ENCODE results near the gene ARFGAP2.

Gene ARFGAP2

DNA sequence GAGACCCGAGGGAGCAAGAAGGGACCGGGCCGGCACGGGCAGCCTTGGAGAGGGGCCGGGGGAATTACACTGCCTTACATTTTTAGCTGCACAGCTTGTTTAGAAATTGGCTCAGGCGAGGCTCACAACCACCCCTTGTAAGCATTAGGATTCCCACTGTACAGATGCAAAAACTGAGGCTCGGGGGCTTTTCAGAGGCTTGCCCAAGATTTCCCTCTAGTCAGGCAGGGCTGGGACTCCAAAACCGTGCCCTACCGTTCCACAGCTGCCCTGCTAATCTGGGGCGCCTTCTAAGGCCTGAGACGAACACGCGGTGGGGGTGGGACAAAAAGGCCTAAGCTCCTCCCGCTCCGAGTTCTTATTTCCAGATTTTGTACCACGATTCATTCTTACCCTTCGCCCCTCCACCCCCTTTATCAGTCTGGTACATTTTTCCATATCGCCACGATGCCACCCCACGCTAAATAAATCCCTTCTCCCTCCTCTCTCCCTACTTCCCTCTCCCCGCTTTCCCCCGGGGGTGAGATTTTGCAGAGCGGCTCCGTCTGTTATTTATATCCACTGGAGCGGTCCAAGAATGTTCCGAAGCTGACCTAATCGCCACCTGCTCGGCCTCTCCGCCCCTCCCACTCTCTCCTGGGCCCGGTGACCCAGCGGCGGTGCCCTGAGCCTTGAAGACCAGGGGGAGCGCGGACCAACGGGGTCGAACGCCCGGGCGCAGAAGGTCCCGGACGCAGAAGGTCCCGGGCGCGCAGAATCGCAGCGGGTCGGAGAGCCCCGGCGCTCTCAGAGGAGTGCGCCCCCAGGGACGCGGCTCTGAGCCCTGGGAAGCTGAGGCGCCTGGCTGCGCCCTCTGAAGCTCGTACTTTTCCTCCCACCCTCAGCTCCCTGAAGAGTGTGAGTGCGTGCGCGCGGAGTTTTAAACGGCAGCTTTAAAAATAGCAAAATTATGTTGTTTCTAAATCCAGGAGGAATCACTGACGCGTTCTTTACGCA is 10.3 kb upstream of the ARFGAP2 start:
- peak; percentile 20 to 66 for DNase-seq

DNA sequence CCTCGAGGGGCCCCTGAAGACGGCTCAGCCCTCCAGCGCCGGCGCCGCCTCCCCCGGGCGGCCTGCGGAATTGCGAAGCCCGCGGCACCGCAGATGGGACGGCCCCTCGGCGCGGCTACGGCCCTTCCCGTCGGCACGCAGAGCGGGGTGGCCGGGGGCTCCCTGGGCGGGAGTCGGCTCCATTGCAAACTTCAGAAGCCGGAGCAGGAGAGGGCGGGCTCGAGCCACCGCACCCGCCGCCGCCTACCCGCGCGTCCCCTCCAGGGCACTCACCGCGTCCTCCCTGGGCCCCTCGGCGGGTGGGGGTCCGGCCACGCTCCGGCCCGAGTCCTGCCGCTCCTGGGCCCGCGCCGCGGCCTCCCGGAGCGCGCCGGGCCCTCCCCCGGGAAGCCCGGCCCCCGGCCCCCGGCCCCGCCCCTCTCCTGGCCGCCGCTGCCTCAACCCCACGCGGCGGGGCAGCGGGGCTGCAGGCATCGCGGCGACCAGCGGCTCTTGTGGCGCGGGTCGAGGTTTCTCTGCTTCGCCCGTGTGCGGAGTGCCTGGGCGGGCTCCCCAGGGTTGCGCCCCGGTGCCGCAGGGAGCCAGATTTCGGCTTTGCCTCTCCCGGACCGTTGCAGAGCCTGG is 9.5 kb upstream of the ARFGAP2 start, which contains the start of gene PACSIN3:
TSS of gene PACSIN3 (minus strand) at position 359 of the 624 bp plus-strand sequence. CDS start 3,707 bp downstream, outside the sequence.
- DNase-seq = peak in 1 of 2 experiments; percentile 38

DNA sequence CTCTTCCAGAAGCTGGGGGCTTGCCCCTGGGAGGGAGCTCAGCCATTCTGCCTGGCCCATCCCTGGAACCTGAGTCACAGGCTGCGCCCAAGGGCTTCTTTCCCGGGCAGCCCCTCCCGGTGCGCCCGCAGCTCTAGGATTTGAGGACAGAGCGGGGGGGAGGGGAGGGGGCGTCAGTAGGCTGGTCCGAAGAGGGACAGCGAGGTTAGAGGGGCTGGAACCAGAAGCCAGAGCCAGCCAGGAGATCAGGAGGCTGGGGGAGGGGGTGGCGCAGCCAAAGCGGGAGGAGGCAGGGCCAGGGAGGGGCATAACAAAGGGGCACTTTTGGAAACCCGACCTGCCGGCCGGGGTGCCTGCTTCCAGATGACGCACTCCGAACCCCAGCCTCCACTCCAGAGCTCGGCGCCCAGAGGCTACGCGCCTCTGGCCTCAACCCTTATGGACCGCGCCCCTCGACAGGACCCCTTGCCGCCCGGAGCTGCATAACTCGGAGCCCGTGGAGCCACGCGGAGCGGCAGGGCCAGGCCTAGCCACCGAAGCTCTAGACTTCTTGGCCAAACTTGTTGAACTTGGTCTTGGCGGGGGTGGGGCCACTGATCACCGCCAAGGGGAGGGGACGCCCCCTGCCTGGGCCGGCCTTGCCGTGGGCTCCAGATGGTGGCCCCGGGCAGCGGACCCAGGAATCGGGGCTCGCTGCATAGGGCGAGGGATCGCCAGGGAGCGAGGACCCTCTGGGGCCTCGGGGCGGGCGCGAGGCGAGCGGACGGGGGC is 8.8 kb upstream of the ARFGAP2 start:
- DNase-seq = peak in 1 of 2 experiments; percentile 21

DNA sequence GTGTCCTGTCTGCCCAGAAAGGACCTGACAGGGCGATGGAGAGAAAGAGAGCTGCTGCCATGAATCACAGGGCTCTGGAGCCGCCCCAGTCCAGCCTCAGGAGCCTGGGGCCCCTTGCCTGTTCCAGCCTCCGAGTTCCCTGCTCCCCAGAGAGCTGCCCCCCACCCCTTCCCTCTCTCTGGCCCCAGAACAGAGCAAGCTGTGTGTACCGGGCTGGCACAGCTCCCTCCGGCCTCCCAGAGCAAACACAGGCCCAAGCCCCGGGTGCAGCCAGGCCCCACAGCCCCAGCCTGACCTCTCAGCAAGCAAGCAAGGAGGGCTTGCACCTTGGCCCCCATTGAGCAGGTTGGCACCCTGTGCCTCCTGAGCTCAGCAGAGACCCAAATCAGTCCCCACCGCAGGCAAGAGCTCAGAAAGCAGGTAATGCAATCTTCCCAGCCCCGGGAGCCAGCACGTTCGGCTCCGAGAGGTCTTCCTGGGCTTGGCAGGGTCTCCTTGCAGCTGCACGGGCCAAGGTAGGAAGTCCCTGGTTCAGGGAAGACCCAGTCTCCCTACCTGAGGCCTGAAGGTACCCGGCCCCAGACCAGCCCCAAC is 8.1 kb upstream of the ARFGAP2 start:
- no peak for DNase-seq

DNA sequence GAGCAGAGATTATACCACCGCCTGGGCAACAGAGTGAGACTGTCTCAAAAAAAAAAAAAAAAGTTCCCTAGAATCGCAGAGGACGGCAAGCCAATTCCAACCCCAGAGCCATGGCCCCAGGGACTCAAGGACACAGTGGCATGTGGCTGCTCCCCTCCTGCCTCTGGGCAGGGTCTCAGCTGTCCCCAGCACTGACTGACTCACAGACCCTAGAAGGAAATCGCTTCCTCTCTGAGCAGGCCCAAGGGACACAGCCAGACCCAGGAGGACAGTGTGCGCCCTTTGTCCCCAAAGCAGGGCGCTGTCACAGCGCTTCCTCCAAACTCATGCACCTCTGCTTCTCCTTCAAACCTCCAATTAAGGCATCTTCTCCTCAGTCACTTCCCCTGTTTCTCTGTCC is 7.3 kb upstream of the ARFGAP2 start:
- no peak for DNase-seq

DNA sequence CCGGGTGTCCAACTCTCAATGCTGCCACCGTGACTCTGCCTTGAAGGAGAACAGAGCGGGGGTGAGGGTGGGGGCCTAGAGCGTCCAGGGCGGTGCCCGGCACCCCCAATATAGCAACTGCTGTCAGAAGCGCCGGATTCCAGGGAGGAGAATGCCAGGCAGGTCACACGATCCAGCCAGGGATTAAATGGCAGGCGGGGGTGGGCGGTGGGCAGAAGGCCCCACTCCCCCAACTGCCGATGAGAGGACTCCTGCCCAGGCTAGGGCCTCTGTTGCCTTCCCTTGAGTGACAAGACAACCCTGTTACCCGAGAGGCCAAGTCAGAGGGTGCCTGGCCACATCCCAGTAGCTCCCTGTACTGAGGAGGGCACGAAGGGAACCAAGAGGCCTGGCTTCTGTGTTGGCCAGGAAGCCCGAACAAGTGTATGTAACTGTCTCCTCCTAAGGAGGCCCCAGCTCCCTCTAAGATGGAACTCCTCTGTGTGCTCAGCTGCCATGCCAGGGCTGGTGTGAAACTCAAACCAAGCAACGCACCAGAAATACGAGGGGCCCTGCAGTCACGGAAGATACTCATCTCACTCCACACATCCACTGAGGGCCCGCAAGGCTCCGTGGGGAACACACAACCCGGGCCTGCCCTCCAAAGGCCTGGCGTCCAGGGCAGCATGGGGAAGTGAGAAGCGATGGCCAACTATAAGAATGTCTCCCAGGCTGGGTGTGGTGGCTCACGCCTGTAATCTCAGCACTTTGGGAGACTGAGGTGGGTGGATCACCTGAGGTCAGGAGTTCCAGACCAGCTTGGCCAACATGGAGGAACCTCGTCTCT is 6.6 kb upstream of the ARFGAP2 start:
- no peak for DNase-seq

DNA sequence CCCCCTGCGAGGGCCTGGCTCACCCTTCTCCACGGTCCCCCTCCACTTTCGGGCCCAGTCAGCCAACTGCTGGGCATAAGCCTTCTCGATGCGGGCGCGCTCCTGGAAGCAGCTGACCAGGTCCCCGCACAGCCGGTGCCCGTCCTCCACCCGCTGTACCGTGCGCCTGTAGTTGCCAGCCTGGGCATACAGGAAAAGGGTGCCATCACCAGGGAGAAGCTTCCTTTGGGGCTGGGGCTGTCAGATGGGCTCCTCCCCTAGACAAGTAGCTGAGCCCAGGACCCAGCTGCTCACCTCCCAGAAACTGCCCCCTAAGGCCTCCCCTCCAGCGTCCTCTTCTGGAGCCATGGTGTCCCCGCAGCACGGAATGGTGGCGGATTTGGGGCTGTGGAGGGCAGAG is 5.7 kb upstream of the ARFGAP2 start:
- DNase-seq = no peak

DNA sequence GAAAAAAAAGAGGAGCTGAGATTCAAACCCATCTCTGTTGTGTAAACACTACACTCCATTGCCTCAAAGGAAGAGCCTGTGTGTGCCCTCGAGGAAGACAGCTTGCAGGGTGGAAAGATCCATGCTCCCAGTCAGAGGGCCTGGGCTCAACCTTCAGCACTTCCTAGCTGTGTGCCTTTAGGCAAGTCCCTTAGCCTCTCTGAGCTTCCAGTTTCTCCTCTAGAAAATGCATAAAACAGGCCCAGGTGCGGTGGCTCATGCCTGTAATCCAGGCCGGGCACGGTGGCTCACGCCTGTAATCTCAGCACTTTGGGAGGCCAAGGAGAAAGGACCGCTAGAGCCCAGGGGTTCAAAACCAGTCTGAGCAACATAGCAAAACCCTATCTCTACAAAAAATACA is 4.6 kb upstream of the ARFGAP2 start:
- DNase-seq = no peak

DNA sequence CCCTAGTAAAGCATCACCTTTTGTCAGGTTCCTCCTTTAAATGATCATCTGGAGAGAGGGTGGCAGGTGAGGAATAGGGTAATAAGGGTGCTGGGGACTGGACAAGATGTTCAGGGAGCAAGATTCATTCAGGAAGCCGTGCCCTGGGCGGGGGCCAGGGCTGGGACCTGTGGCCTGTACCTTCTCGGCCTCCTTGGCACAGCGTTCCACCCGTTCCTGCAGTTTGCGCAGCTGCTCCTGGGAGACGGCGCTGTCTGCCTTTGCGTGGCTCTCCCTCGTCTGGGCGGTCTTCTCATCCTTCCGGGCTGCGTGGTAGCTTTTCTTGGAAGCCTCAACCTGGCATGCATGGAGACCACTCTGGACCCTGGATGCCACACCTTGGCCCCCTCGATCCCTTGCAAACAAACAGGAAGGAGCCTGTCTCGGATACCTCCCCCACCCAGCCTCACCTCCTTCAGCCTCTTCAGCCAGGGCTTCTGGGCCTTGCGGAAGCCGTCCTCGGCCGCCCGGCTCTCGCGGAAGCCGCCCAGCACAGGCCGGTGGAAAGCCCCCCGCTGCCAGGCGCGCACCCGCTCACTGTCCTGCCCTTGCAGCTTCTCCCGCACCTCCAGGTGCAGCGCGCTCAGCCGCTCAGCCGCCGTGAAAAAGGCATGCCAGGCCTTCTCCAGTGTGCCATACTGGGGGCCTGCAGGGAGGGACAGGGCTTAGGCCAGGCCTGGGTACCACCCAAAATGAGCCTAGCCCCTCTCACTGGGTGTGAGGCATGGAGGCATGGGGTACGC is 3.5 kb upstream of the ARFGAP2 start:
- DNase-seq = no peak

DNA sequence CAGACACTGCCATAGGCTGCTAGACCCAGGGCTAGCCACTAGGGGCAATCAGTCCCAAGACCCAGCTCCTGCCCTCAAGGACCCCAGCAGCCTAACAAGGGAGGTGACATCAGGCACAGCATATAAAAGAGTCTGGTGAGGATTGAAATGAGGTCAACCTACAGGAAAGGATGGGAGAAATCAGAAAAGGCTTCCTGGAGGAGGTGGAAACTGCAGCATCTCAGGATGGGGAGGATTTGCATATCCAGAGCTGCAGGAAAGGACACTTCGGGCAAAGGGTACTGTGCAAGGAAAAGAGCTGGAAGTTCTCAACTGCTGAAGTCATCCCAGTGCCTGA is 2.9 kb upstream of the ARFGAP2 start:
- peak in 1 of 2 experiments; percentile 48 for DNase-seq

DNA sequence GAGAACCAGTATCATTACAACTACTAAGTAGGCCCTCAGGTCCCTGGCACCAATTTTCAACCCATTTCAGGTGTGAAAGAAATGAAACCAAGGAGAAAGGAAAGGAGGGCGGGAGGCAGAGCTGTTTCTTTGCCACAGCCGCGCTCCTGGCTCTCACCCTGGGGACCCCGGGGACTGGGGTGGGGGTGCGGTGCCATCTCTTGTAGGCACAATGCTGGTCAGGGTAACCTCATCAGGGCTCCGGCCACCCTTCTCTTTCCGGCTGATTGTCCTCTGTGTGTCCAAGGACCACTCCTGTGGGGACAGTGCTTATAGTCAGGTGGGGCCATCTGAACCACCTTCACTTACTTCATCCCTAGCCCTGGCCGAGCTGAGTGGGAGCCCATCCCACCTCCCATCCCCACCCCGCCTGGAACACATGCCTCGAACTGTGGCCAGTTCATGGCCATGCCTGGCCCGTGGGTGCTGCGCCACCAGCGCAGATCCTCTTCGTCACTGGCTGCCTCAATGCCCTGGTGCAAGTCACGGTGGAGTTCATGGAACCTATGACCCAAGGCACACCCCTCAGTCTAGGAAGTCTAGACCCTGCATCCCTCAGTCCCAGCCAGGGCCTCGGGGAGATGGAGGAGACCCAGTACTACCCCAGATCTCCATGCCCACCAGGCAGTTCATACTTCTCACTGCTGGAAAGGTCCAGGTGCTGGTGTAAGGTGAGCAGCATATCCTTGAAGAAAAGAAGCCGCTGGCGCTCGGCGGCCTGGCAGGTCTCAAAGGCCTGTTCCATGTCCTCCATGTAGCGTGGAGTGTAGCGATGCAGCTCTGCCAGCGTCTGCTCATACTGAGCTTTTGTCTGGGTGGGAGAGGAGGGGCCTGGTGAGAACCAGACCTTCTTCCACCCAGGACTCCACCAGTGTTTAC is 2.3 kb upstream of the ARFGAP2 start:
- DNase-seq = no peak

DNA sequence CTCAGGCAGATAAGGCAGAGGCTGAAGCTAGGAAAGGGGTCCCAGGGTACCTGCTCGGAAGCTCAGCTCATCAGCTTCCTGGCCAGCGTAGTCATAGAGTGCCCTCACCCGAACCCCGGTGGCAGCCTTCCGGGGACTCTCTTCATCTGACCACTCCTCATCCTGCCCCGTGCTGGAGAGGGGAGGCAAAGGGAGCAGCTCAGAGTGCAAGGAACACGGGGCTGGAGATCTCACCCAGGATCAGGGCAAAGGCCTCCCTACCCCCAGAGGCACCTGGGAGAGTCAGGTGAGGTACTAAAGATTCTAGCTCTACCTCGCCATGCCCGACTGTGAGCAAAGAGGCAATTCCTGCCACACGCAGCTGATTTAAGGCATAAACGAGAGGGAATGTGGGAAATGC is 1.6 kb upstream of the ARFGAP2 start:
- DNase-seq = no peak

DNA sequence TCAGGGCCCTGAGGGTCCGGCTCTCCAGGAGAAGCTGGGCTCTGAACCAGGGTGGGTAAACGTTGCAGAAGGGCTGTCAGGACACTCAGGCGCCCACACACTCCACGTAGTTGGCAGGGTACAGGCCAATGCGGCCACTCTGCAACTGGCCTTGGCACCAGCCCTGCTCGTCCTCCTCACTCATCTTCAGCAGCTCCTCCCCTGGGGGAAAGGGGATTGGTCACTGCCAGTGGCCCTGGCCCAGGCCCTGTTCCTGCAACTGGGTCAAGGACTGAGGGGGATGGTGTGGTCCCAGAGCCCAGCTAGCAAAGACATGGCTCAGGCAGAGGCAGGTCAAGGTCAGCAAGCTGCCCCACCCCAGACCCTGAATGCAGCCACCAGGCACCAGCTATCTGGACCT is 1.2 kb upstream of the ARFGAP2 start:
- no peak for DNase-seq

DNA sequence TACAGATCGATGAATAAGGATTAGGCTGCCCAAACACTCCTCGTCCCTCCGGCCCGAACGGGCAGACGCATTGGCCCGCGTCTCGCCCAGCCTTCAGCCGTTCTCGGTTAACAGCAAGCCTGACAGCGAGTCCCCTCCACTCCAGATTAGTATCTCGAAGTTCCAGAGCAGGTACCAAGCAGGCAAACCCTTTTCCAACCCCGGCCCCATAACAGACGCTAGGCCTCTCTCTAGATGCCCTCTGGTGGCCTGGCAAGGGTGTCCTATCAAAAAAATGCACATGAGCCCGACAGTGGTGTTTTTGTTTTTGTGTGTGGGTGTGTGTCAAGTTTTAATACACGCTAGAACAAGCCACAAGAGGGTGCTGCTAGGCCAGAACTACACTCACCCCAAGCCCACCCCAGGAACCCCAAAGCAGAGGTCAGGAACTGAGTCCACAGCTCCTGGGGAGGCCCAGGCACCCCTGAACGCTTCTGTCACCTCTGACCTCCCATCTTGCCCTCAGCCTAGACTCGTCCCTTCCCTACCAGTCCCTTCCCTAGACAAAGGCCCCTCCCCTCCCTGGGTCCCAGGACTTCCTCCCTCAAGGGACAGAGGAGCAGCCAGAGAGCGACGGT is 658 bp upstream of the ARFGAP2 start:
- DNase-seq = peak; percentile 33 to 77

DNA sequence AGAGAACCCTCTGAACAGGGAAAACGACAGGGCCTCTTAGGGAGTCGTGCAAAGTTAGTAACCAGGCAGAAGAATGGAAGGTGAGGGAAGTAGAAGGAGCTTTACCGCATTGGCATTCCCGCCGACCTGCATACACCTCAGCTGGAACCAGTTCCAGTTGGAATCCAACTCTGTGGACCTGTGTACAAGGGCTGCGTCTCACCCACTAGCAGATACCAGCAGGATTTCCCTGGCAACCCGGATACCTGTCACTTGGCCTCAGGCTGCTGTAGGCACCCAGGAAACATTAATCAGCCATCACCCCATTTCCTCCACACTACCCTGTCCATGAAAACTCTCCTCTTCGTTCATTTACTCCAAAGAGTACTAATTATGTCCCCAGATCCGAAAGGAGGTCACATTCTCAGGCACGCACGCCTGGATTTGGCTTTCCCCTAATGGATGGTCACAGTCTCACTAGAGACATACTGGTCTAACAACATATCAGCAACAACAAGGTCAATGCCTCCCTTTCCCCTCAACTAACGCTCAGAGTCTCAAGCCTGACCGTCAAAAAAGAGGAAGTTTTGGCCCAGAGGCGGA is 842 bp downstream of the ARFGAP2 start:
- no peak for DNase-seq

DNA sequence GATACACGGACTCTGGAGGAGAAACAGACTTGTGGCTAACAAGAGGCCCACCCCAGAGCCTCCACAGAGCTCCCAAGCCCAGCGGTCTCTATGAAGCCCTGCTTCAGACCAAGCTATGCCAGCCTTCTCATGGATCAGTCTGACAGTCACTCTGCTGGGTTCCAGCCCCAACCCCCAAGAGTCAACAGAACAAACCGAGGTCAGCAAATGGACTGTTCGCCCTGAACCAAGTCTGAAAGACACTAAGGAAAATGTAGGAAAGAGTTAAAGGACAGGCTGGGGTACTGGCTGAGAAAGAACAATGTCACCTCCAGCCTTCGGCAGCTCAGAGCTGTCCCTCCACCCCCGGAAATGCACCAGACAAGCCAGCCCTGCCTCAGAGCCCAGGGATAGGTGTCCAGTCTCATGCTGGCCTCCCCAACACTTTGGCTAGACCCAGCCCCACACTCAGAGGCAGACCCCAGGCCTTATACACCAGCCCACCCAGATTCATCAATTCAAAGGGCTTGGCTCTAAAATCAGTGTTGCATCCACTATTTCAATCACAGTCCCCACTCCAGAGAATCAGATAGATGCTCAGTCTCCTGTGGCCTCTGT is 3.8 kb downstream of the ARFGAP2 start:
- no peak for DNase-seq

DNA sequence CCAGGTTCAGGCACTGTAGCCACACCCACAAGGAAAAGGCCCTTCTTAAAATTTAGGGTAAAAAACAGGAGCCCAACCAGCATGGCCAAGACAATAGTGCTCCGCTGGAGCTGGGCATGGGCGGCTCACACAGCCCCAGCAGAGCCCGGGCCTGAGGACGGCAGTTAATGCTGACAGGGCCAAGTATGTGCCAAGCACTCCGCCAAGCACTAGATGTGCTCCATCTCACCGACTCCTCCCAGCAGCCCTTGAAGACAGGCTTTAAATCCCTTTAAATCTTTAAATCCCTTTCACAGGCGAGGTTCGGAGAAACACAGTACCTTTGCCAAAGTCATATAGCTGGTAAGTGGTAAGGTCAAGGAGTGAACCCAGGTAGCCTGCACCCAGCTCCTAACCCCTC is 4.8 kb downstream of the ARFGAP2 start:
- no peak for DNase-seq

DNA sequence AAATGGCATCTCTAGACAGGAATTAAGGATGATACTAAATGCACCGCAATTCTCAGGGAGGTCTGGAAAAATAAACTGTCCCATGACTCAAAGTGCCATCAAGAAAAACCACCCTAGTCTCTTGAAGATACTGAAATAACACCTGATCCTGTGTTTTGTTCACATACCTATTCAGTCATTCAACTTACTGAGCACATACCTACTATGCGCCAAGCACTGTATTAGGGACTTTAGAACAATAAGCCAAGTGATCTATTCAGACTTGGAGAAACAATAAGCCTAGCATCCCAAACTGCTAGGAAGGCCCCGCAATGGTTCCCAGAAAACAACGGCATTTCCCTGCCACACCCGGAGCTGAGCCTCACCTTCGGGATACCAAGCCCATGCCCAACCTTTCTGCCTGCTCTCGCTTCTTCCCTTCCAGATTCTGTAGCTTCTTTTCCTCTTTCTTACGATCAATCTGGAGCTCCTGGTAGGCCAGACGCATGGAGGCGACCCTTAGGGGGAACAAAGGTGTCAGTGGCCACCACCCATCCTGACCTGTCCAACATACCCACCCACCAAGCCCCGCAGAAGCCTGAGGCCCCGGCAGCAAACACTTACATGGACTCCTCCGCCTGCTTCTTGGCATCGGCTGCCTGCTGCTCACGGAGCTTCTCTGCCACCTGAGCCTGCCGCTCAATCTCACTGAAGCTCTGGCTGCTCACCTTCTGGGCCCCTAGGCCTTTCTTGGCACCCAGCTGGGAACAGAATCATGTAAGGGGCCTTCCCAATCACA is 5.4 kb downstream of the ARFGAP2 start:
- DNase-seq = no peak
